ENCODE measurements around the gene HAUS3. TPM values are rescaled to one million over a fixed set of nuclear protein-coding genes. Genes with fewer than 3 reads are reported as not detected.

Gene HAUS3
- total RNA-seq, 1 experiment from 2014 or later, result 11.9 TPM

DNA sequence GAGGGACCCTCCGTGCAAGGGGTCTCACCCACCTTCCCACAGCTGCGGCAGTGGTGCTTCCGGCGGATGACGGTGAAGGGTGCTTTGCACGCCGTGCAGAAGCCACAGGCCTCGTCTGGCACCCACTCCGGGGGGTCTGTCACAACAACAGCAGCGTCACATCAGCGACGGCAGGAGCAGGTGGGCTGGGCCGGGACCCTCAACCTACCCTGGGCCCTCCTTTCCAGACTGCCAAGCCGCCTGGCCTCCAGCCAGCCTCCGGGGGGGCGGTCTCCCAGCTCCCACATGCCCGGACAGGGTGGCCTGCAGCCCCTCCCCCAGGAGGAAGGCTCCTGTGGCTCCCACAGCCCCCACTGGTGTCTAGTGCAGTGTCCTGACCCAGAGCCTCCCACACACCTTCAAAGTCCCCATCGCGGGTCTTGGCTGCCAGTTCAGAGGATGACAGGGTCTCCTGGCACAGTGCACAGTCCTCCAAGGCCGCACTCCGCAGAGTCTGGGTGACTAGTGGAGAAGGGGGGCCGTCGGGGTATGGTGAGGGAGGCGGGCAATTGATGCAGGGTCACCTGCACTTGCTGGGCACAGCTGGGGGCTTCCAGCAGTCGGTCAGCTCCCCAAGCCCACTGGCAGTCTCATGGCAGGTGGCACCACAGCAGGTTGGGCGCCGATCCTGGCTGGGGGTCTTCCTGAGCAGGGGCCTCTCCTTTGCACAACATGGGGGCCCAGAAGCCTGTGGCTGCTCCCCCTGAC, 29.5 kb upstream of the HAUS3 start:
- ATAC-seq (no peak), DNase-seq (ENCODE audit: low spot score) (no peak)
- no peak overlapping the region for H3K27ac Mint-ChIP-seq
- H3K36me3 Mint-ChIP-seq, result no peaks in the 10 kb centered on the region
- no peaks in the 10 kb centered on the region for H3K9me3 Mint-ChIP-seq
- no peak for TF ChIP-seq JUN (CRISPR knock-in tag; IDR thresholded peaks at IDR 0.05)
- H3K4me1 Mint-ChIP-seq, result peaks cover 9% of the 10 kb centered on the region
- H3K27me3 Mint-ChIP-seq (ENCODE audit: low read depth), result no peaks in the 10 kb centered on the region
- H3K4me3 Mint-ChIP-seq, result no peak overlapping the region
- ChIA-PET CTCF (no interaction called here), POLR2A (no interaction called here)

DNA sequence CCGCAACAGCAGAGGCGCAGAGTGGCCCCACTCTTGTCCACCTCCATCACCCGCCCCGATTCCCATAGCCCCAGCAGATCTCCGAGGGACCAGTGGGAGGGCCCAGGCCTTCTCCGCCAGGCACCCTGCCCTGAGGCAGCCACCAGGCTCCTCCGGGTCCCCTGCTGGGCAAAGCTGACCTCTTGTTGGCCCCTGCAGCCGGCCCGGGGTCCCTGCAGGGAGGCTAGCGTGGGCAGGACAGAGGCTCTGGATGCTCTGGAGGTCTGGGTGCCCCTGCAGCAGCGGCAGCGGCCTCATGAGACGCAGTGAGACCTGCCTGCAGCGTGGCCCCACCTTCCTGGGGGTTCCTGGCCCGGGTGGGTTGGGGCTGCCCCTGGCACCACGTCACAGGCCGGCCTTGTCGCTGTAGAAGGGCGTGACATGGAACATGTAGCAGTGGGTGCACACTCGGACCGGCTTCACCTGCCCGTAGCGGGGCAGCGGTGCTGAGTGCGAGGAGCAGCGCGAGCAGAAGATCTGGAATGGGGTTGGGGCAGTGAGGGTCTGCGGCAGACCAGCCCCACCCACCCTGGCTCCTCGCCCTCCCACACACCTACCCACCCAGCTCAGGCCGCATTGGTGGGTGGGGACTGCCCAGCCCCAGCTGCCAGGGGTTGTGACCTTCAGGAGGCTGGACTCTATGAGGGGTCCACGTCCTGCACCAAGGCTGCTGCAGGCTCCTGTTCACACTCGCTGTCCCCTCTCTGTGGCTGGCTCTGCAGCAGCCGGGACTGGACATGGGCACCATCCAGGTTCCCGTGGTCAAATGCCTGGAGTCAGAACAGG, 28.6 kb upstream of the HAUS3 start:
- Mint-ChIP-seq H3K36me3 (no peaks in the 10 kb centered on the region), H3K27ac (no peak overlapping the region), H3K4me3 (no peak overlapping the region), H3K4me1 (peaks cover 9% of the 10 kb centered on the region), H3K27me3 (ENCODE audit: low read depth) (no peaks in the 10 kb centered on the region), H3K9me3 (no peaks in the 10 kb centered on the region)
- ChIA-PET POLR2A (no interaction called here), CTCF (interaction anchor here (1.2 kb wide), 1 partner anchor 171 kb away, joined by 3 read pairs; no protein-coding TSS in a partner anchor)
- DNase-seq (ENCODE audit: low spot score) (no peak), ATAC-seq (no peak)
- no peak for TF ChIP-seq MXD4 (CRISPR knock-in tag; IDR thresholded peaks at IDR 0.05; ENCODE audit: borderline replicate concordance)
- TF ChIP-seq RORB (CRISPR knock-in tag; IDR thresholded peaks at IDR 0.05), result no peak
- TF ChIP-seq ZNF263 (CRISPR knock-in tag; IDR thresholded peaks at IDR 0.05; ENCODE audit: low read depth), result no peak
- no peak for TF ChIP-seq NFE2L1 (CRISPR knock-in tag; IDR thresholded peaks at IDR 0.05)
- TF ChIP-seq, protein P1, sequence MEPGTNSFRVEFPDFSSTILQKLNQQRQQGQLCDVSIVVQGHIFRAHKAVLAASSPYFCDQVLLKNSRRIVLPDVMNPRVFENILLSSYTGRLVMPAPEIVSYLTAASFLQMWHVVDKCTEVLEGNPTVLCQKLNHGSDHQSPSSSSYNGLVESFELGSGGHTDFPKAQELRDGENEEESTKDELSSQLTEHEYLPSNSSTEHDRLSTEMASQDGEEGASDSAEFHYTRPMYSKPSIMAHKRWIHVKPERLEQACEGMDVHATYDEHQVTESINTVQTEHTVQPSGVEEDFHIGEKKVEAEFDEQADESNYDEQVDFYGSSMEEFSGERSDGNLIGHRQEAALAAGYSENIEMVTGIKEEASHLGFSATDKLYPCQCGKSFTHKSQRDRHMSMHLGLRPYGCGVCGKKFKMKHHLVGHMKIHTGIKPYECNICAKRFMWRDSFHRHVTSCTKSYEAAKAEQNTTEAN (CRISPR knock-in tag; IDR thresholded peaks at IDR 0.05), result no peak
- TF ChIP-seq, protein P2, sequence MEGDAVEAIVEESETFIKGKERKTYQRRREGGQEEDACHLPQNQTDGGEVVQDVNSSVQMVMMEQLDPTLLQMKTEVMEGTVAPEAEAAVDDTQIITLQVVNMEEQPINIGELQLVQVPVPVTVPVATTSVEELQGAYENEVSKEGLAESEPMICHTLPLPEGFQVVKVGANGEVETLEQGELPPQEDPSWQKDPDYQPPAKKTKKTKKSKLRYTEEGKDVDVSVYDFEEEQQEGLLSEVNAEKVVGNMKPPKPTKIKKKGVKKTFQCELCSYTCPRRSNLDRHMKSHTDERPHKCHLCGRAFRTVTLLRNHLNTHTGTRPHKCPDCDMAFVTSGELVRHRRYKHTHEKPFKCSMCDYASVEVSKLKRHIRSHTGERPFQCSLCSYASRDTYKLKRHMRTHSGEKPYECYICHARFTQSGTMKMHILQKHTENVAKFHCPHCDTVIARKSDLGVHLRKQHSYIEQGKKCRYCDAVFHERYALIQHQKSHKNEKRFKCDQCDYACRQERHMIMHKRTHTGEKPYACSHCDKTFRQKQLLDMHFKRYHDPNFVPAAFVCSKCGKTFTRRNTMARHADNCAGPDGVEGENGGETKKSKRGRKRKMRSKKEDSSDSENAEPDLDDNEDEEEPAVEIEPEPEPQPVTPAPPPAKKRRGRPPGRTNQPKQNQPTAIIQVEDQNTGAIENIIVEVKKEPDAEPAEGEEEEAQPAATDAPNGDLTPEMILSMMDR (IDR thresholded peaks at IDR 0.05), result no peak
- no peak for TF ChIP-seq FOXP1 (CRISPR knock-in tag; IDR thresholded peaks at IDR 0.05; ENCODE audit: borderline replicate concordance)
- no peak for TF ChIP-seq JAZF1 (CRISPR knock-in tag; IDR thresholded peaks at IDR 0.05)

DNA sequence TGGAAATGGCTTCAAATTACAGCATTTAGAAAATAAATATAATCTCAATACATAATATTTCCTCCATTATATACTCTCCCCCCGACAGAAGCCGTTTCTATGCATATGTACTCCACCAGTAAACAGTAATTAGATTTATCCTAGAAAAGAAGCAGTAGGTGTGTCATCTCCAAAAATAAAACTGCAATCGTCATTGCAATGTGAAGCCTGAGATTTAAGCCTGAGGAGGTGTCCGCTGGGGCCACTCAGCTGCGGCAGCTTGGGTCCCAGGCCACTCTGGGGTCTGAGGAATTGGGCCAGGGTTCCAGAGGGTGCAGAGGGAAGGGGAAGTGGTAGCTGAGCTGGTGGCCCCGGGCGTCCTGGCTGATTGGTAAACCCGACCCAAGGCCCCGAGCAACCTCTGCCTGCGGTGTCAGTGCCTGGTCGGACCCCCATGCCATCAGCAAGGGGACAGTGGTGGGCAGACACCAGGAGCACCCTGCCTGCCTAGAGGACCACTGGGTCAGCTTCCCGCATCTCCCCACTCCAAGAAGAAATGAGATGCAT, 27.8 kb upstream of the HAUS3 start:
- no peaks in the 10 kb centered on the region for H3K9me3 Mint-ChIP-seq
- peaks cover 9% of the 10 kb centered on the region for H3K4me1 Mint-ChIP-seq
- no peaks in the 10 kb centered on the region for H3K27me3 Mint-ChIP-seq (ENCODE audit: low read depth)
- no peak for ATAC-seq
- H3K36me3 Mint-ChIP-seq, result no peaks in the 10 kb centered on the region
- H3K4me3 Mint-ChIP-seq, result no peak overlapping the region
- POLR2A ChIA-PET, result no interaction called here
- TF ChIP-seq FOXJ3 (CRISPR knock-in tag; IDR thresholded peaks at IDR 0.05; ENCODE audit: borderline replicate concordance) (no peak), ELF4 (CRISPR knock-in tag; IDR thresholded peaks at IDR 0.05; ENCODE audit: low read depth) (no peak), TEAD1 (CRISPR knock-in tag; IDR thresholded peaks at IDR 0.05) (no peak)
- TF ChIP-seq, protein P3, sequence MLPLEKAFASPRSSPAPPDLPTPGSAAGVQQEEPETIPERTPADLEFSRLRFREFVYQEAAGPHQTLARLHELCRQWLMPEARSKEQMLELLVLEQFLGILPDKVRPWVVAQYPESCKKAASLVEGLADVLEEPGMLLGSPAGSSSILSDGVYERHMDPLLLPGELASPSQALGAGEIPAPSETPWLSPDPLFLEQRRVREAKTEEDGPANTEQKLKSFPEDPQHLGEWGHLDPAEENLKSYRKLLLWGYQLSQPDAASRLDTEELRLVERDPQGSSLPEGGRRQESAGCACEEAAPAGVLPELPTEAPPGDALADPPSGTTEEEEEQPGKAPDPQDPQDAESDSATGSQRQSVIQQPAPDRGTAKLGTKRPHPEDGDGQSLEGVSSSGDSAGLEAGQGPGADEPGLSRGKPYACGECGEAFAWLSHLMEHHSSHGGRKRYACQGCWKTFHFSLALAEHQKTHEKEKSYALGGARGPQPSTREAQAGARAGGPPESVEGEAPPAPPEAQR (CRISPR knock-in tag; IDR thresholded peaks at IDR 0.05), result no peak
- no peak overlapping the region for H3K27ac Mint-ChIP-seq
- no peak for DNase-seq (ENCODE audit: low spot score)
- CTCF ChIA-PET, result interaction anchor here (0.5 to 1.2 kb wide), 13 partner anchors 12 to 276 kb away, joined by 3 to 12 read pairs (median 3); partner anchors contain the start of genes CFAP99, HAUS3 and POLN

Data from WTC11 (cell line).